Panc1 (cell line): ENCODE data around the gene P2RY11. TPM values are rescaled to one million over a fixed set of nuclear protein-coding genes. Genes with fewer than 3 reads are reported as not detected.

ENCODE experiments used
- ATAC-seq: fragments of 200-7000 bp; cut with Tn5 transposase; 2 replicates; pipeline ENCODE4 v1.9.1; 2020; ENCODE audit warnings: mild to moderate bottlenecking, moderate library complexity
- BruUV-seq: library from RNA; stranded (reverse); fragments of 400-500 nt; replicated peaks from 2 replicates; lab custom pipeline; 2021; lab: Mats Ljungman, UMichigan
- CTCF ChIA-PET: fragments of 300-600 bp; sonication (Branson Sonifier 250); formaldehyde crosslinking; loops from one replicate; lab custom pipeline; 2022; ENCODE audit warnings: antibody characterized with exemption; lab: Charles Lee
- POLR2A ChIA-PET: fragments of 300-600 bp; sonication (Branson Sonifier 250); formaldehyde crosslinking; loops from one replicate; lab custom pipeline; 2022; ENCODE audit warnings: antibody characterized with exemption; lab: Charles Lee
- DNase-seq: peaks from one replicate; pipeline ENCODE4 v3.0.0-alpha.2; 2010; ENCODE audit warnings: low read depth, low spot score
- H3K27ac ChIP-seq: 2 replicates; pipeline ENCODE4 v1.5.1; 2011; ENCODE audit warnings: mild to moderate bottlenecking, low read length, inconsistent platforms
- H3K27me3 ChIP-seq: fragments of 200-500 bp; sonication (Bioruptor generic); 2 replicates; pipeline ENCODE4 v1.6.0; 2014; ENCODE audit warnings: low read length, inconsistent platforms; ENCODE audit not compliant: control insufficient read depth, insufficient read depth
- H3K36me3 ChIP-seq: fragments of 200-500 bp; sonication (Bioruptor generic); 2 replicates; pipeline ENCODE4 v1.5.1; 2014; ENCODE audit warnings: inconsistent platforms, mild to moderate bottlenecking, low read length, moderate library complexity; ENCODE audit not compliant: control insufficient read depth, insufficient read depth
- H3K4me1 ChIP-seq: 2 replicates; pipeline ENCODE4 v1.5.1; 2011; ENCODE audit warnings: inconsistent platforms, mild to moderate bottlenecking, low read length, moderate library complexity; ENCODE audit not compliant: control insufficient read depth, insufficient read depth
- H3K4me3 ChIP-seq, 2 experiments: 2 replicates each; pipeline ENCODE4 v1.5.1; 2011 to 2012; ENCODE audit warnings: low read depth in 2 of 2, low read length in 2 of 2, mild to moderate bottlenecking in 2 of 2, inconsistent platforms in 1 of 2, moderate library complexity in 1 of 2
- H3K9me3 ChIP-seq: fragments of 200-500 bp; sonication (Bioruptor generic); 2 replicates; pipeline ENCODE4 v1.5.1; 2014; ENCODE audit warnings: low read depth, mild to moderate bottlenecking, inconsistent platforms, low read length, moderate library complexity; ENCODE audit not compliant: control insufficient read depth, insufficient read depth
- CTCF ChIP-seq: fragments of 450-650 bp; IDR thresholded peaks from 2 replicates; pipeline ENCODE4 v1.5.1; 2017; ENCODE audit warnings: mild to moderate bottlenecking
- POLR2AphosphoS5 ChIP-seq: IDR thresholded peaks from 2 replicates; pipeline ENCODE4 v1.6.1; 2012; ENCODE audit warnings: mild to moderate bottlenecking, low read depth, low read length, moderate library complexity
- REST ChIP-seq, 2 experiments: IDR thresholded peaks; 2 replicates each; pipeline ENCODE4 v1.6.1; 2011 to 2012; ENCODE audit warnings: low read depth in 2 of 2, control low read depth in 1 of 2, low read length in 1 of 2, mild to moderate bottlenecking in 1 of 2, moderate library complexity in 1 of 2; ENCODE audit not compliant: insufficient read depth in 1 of 2
- SIN3A ChIP-seq: IDR thresholded peaks from 2 replicates; pipeline ENCODE4 v1.6.1; 2012; ENCODE audit warnings: low read depth, mild to moderate bottlenecking, low read length, moderate library complexity, borderline replicate concordance; ENCODE audit not compliant: insufficient read depth
- TCF7L2 ChIP-seq: IDR thresholded peaks from 2 replicates; pipeline ENCODE4 v1.6.1; 2011; ENCODE audit warnings: mild to moderate bottlenecking, low read depth, low read length, inconsistent platforms
- in situ Hi-C: cut with HindIII; loops from 2 replicates; pipeline ENCODE4 v1.10.0; 2016; ENCODE audit warnings: low sequenced_read_pairs, low pct_unique_long_range_greater_than_20kb
- intact Hi-C: fragments of 100-400 bp; cut with micrococcal nuclease; formaldehyde crosslinking; loops from one replicate; pipeline ENCODE4 v1.10.0; 2022; ENCODE audit not compliant: unreplicated experiment
- total RNA-seq: library from RNA; stranded (reverse); gene quantifications from one replicate; pipeline ENCODE4 v1.2.1, GENCODE V29; 2021; ENCODE audit not compliant: unreplicated experiment

P2RY11 gene
- total RNA-seq, 1 experiment from 2014 or later, result 12.5 TPM

GRCh38 chr19:10141479-10141878 is 30.0 kb downstream of the P2RY11 start:
- TF ChIP-seq TCF7L2 (no peak), CTCF (no peak), SIN3A (no peak), POLR2AphosphoS5 (no peak), REST (IDR thresholded peaks at IDR 0.05; ENCODE audit: insufficient read depth in 1 of 2, low read depth in 2 of 2, low read length in 1 of 2) (no peak)
- Histone ChIP-seq H3K27me3 (no peaks in the 10 kb centered on the region), H3K36me3 (peaks cover 7% of the 10 kb centered on the region), H3K27ac (no peak overlapping the region), H3K4me1 (no peaks in the 10 kb centered on the region), H3K4me3 (no peak overlapping the region), H3K9me3 (no peaks in the 10 kb centered on the region)
- ATAC-seq (no peak), DNase-seq (no peak)
- POLR2A ChIA-PET, result no interaction called here
- intact Hi-C loops (no loop called here), in situ Hi-C loops (no loop called here)
- CTCF ChIA-PET, result no interaction called here
- no TSS peak for BruUV-seq

GRCh38 chr19:10141973-10142372 is 30.5 kb downstream of the P2RY11 start:
- Histone ChIP-seq H3K27ac (no peak overlapping the region), H3K4me3 (no peak overlapping the region), H3K36me3 (peaks cover 7% of the 10 kb centered on the region), H3K4me1 (no peaks in the 10 kb centered on the region), H3K9me3 (no peaks in the 10 kb centered on the region), H3K27me3 (no peaks in the 10 kb centered on the region)
- ATAC-seq, result no peak
- POLR2A ChIA-PET, result no interaction called here
- BruUV-seq, result no TSS peak
- TF ChIP-seq POLR2AphosphoS5 (no peak), REST (IDR thresholded peaks at IDR 0.05; ENCODE audit: insufficient read depth in 1 of 2, low read depth in 2 of 2, low read length in 1 of 2) (no peak), SIN3A (no peak), CTCF (no peak), TCF7L2 (no peak)
- in situ Hi-C loops, result no loop called here
- DNase-seq, result no peak
- CTCF ChIA-PET, result no interaction called here
- intact Hi-C loops, result no loop called here
